HG02870 (cell line): ENCODE results near the gene BACH2.
A peak's percentile ranks its signal among the peaks of the same experiment; 100 is the strongest.

ENCODE experiments used
- ATAC-seq: cut with Tn5 transposase; IDR thresholded peaks from one replicate; pipeline ENCODE4 v1.9.1; 2021; ENCODE audit warnings: mild to moderate bottlenecking, moderate library complexity; ENCODE audit not compliant: unreplicated experiment

The BACH2 gene

DNA sequence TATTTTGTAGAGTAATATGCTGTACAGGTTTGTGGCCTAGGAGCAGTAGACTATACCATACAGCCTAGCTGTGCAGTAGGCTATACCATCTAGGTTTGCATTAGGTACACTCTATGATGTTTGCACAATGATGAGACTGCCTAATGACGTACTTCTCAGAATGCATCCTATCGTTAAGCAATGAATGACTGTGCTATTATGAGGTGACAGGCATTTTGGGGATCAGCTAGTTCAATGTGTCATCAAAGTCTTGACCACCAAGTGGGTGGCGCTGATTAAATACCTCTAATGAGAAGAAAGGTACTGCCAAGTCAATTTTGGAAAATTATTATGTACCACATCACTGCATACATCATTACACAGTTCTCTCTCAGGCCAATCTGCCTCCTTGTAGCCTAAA lies 190.2 kb downstream of the BACH2 start:
- no peak for ATAC-seq

DNA sequence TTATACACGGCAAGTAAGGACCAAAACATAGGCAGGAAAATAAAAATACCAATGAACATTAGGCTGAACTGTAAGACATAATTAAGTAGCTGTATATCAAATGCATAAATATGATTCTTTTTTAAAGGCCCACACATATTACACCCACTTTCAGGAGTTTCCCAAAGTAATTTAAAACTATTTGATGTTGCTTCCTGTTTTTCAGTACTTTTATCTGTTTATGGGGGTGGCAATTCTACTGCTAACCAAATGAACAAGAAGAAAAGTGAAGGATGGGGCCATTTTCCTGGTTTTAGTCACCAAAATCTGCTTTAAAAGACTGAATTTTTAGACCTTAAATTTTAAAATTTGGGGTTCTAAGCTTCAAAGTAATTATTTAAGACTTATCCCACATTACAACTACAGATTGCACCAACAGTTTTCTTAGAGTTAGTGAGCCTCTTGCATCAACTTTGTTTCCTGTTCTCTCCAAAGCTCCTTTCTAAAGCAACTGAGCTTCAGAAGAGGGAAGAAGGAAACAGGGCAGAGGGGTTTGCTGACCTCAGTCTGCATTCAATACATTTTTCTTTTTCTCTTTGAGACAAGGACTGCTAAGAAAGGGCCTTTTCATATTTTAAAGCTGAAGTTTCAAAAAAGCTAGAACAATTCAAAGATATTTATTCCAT lies 191.0 kb downstream of the BACH2 start:
- ATAC-seq: no peak

DNA sequence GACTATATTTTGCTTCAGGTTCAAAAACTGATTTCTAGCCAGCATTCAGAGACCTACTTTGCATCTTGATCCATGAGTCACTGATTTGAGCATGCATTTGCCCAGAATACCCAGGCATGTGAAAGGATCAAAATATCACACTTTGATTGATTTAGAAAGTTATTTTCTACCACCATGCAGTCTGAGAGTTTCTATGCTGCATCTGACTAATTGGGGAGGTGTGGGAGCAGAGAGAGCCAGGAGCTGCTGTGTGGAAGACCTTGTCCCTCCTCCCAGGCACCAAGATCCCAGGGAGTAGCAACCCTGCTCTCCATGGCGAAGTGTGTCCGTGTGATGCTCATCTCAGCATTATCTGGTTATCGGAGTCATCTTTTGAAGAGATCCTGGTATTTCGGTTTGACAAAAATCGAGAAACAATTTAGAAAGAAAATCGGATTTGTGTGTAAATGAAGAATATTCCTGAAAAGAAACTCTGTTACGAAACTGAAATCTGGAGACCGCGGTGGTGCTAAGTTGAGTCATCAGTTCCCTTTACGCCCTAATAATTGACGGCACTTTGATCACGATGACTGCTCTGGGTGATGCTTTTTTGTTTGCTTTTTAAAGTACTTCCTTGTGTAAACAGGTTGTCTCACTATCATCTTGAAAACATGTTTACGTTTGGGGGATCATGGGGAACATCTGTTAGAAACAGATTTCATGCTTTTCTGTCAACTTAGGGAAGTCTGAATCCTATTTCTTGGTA lies 193.4 kb downstream of the BACH2 start:
- ATAC-seq: peak; percentile 75

DNA sequence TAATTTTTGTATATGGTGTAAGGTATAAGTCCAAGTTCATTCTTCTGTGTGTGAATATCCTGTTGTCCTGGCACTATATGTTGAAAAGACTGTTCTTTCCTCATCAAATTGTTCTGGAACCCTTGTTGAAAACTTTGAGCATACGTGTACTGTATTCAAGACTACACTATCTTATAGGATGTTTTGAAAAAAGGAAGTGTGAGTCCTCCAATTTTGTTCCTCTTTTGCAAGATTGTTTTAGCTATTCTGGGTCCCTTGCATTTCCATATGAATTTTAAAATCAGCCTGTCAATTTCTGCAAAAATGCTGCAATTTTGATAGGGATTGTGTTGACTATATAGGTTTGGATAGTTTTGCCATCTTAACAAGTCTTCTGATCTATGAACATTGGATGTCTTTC lies 195.2 kb downstream of the BACH2 start:
- no peak for ATAC-seq

DNA sequence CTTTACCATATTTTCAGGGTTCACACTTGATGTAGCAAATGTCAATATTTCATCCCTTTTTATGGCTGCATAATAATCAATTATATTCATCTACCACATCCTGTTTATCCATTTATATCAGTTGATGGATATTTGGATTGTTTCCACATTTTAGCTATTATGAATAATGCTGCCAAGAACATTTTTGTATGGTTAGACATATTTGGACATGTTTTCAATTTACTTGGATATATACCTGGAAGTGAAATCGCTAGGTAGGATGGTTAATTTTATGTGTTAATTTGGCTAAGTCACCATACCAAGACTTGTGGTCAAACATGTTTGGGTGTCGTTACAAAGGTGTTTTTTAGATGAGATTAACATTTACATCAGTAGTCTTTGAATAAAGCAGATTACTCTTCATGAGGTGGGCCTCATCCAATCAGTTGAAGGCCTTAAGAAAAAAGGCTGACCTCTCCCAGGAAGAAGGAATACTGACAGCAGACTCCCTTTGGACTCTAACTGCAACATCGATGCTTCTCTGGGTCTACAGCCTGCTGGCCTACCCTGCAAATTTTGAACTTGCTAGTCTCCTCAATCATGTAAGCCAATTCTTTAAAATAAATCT lies 196.5 kb downstream of the BACH2 start:
- ATAC-seq: no peak

DNA sequence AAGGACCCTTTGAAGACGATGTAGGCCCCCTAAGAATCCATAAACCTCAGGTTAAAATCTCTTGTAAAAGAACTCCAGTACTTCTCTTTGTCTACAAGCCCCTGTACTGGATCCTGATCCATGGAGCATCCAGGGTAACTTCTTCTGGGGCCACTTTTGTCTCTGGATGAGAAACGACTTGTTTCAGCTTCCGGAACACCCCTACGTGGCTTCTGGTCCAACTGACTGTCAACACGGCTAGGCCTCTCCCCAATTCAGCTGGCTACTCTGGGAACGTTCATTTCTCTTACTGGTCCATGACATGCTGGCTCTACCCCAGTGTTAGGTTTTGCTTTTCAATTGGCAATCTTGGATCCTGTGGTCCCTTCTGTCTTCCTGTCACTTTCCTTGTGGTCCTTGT lies 198.0 kb downstream of the BACH2 start:
- ATAC-seq: no peak

DNA sequence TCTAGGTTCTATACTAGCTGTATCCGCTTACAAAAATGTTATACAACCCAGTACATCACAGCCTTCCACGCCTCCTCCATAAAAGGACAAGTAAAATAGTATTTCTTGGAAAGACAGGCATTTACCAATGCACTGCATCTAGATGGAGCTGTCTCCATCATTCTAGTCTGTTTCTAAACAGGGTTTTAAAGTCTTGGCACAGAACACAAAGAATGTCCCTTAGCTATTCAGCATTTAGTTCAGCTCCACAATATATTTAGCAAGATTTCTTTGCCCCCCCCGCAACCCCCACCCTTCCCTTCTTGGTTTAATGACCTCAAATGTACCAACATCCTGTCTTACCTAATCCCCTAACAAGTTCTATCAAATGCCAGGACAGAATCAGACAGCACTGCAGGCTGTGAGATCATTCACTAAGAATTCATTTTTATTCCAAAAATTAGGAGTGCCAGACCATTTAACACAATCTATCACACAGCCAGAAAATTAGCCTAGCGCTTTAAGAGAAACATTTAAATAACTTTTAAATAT lies 198.6 kb downstream of the BACH2 start:
- no peak for ATAC-seq

DNA sequence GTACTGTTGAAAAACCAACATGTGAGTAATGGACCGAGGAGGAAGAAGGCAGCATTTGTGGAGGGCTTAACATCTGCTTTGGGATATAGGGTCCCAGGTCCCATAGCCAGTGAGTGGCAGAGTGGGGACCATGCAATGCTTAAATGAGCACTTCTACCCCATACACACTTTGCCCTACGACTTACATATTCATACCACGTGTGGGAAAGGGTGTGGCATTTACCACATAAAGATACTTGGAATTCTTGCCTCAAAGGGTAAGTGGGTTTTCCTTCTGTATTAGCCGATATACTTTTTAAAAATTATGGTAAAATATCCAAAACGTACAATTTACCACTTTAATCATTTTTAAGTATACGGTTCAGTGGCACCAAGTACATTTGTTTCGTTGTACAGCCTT lies 199.3 kb downstream of the BACH2 start:
- no peak for ATAC-seq

DNA sequence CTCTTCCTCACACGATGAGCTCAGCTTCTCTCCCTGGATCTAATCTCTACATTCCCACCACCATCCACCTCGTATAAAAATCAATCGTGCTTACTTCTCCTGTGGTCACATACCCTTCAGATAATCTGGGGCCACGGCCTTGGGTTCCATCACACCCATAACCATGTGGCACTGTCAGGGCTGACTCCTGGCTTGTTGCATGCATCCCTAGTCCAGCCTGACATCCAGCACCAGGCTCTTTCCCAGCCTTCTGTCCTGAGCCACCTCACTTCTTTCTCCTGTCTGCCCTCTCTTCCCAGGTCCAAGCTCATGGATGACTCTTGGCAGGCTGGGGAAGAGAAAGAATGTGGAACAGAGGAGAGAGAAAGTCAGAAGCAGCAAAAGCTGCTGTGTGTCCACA lies 199.8 kb downstream of the BACH2 start:
- no peak for ATAC-seq

DNA sequence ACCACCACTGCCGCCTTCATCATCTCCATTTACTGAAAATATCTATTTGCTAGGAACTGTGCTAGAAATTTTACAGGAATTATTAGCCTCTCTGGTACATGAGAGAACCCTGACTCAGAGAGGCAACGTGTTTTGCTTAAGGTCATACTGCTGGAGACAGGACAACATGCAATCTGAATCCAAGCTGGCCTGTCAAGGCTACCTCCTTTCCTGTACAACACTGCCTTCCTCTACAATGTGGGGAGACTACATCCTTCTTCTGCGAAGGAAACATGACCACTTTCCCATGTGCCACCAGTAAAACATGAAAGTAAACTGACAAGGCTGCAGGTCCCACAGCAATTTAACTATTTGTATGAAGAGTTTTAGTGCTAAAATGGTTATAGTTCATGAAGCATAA lies 200.9 kb downstream of the BACH2 start:
- no peak for ATAC-seq

DNA sequence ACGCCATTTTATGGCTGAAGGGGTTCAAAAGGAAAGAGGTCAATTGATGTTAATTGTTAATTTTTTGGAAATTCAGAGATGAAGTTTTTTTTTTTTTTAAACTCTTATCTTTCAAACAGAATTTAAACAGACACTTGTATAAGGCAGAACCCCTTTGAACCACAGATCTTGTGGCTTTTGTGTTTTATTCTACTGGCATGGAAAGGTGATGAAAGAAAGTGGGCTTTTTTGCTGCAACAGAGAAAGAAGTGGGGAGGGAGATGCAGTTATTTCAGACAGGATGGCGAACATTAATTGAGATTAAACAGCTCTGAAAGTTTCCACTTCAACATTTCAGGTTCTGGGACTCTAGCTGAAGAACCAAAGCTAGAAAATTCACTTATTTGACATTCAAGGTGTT lies 201.5 kb downstream of the BACH2 start:
- no peak for ATAC-seq

DNA sequence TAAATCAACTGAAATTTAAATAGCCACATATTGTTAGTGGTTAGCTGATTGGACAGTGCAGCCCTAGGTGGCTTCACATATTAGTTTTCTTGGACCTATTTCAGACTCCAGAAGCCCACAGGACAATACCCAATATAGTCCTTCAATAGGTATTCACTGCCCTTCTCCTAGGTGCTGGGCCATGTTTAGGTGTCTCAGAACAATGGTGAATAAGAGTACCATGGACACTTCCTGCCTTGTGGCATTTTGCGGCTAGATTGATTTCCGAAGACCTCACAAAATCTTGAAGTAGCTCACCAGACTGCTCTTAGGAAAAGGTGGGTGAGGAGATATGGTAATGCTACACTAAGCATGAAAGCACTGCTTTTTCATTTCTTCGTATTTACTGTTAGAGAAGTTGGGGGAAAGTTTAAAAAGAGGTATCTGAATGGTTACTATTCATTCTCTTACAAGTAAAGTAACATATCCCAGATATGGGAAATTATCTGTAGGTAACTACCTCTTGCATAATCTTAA lies 203.0 kb downstream of the BACH2 start:
- no peak for ATAC-seq

DNA sequence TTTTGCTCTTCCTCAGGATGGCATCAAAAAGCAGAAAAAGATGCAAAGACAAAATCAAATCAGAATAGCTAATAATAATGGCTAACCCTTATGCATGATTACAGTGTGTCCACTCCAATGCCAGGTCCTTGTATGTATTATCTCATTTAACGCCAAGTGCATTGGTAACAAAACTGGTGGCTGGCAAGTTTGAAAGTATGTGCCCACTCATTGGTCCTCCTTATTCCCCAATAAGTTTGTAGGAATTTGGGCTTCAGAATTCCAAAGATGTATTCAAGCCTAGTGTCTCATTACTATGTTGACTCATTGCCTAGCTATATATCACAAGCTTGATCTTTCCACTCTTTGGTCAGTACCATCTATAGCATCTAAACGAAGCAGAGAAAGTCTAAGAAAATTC lies 205.8 kb downstream of the BACH2 start:
- no peak for ATAC-seq

DNA sequence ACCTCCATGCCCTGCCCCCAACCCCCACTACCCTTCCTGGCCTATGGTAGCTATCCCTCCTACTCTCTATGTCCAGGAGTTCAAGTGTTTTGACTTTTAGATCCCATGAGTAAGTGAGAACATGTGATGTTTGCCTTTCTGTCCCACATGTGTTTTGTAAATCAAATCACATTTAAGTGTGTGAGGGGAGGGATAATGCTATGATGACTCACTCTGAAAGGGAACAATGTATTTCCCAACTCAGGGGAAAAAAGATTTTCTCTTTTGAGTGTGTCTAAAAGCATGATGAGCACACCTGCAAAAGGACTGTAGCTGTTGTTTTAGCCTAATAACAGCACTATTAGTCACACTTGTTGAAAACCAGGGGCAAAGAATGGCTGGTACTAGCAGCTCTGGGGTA lies 208.6 kb downstream of the BACH2 start:
- ATAC-seq: no peak

DNA sequence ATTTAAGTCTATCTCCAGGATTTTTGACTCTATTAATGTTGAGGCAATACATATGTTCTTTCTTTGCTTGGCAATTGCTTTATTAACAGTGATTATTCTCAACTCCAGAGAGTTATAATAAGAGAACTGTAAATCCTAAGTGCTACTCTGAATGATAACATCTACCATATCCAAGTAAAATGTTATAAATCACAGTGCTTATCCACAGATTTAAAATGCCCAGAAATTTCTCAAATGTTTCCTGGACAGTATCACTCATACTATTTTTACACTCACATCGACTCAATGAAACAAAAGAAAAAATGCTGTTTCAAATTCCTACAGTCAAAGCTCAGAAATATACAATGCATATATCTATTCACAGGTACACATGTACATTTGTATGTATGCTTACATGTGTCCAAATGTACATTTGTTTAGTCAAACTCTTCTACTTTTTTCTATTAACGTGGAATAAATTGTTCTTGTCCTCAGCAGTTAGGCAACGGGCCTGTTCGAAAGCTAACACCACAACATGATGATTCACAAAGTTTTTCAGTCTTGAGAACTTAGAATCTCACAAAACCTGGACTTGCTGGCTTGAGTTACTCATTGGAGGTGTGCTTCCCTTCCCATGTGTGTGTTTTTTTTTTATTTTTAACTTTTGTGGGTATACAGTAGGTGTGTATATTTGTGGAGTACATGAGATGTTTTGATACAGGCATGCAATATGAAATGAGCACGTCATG lies 209.4 kb downstream of the BACH2 start:
- no peak for ATAC-seq

DNA sequence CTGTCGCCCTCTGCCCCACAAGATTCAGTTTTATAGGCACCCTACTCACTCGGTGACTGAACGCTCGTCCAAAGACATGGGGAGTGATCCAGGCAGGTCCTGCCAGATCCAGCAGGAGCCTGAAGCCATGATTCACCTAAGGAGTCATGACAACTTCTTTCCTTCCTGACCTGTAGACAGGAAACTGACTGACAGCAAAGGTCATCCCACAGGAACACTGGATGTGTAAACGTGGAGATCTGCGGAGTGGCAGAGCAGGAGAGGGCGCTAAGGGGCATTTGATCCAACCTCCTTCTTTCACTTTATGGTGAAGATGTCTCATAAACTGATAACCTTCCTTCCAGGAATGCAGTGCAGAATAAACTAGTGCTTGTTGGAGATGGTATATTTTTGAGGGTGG lies 210.1 kb downstream of the BACH2 start:
- no peak for ATAC-seq

DNA sequence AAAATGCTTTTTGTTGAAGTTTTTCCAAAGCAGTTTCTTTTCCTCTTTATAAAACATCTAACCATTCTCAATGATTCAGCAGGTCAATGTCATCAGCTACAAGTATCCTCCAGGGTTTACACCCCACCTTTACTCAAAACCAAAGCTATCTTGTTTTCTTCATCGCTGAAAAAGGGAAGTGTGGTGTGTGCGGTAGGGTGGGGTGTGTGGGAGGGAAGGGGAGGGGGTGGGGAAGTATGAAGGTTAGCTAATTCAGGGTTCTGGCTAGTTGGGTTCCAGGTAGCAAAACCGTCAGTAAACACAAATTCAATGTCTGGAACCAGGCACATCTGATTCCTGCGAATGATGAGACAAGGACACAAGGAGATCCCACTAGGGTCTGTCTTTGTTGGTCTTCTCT lies 212.8 kb downstream of the BACH2 start:
- ATAC-seq: peak; percentile 60

DNA sequence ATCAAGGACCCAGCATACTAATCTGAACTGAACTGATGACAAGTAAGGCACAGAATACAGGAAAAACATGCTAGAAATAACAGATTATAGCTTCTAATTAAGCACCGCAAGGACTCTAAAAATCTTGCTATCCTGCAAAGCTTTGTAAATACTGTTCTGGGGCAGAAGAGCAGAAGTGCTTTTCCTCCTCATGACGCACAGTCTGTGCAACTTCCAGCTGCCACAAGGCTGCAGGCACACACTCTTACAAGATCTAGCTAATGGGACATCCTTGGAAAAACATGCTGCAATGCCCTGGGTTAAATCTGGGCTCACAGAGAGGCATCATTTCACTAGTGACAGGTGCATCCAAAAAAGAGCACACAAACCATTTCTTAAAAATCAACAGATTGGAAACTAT lies 213.8 kb downstream of the BACH2 start:
- no peak for ATAC-seq

DNA sequence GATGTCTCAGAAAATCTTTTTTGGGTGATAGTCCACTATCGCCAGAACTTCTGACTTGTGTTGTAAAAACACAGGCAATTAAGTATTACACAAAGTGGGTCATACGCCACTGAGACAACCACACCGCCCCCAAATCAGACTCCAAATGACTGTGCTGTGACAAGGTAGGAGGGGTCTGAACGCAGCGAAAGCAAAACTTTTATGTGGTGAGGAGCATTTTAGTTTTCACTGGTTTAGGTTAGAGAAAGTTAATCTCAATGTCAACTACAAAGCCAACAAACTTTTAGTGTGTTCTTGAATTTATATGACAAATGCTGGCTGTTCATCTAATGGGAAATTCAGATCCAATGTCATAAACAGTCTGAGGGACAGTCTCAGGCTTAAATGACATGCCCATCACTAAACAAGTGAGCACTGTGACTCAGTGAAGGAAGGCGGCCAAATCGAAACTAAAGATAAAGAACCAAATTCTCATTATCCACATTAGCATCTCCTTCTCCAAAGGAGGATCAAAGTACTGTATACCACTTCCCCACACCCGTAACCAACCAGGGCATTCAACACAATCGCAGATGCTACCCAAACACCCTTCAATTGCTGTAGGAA lies 215.7 kb downstream of the BACH2 start:
- ATAC-seq: peak; percentile 94

DNA sequence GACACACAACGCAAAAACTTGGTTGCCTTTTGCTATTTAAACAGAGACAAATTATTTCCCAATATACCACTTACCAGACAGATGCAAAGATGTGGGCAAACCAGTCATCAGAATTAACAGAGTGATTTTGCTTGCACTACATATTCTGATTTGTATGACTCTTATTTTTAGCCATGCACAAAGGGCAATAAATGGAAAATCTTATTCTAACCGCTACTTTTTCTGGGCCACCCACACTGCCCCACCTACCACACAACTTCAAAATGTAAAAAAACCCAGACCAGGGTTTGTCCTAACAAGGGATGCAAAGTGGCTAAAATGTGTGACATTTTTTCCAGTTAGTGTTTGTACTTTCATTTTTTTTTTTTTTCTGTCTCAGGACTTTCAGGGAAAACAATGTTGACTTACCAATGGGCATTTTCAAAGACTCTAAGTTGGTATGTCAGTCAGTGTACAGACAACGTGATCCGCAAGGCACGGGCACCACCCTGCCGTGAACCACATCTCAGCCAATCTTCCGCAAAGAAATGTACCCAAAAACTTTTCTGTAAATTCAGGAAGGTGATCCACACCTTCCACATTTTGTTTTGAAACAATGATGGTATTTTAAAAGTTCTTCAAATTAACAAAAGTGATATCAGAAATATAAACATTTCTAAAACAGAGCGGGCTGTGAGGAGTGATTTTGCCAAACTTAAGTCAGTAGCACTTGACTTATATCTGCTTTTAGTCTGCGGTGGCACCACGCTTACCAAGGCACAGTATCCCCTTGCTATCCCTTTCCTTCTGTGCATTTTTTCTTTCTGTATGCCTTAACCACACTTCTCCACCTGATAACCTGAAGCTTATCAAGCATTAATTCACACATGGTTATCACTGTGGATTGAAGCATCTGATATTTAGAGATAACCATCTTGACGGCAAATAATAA lies 216.8 kb downstream of the BACH2 start:
- no peak for ATAC-seq
